HG03045 (cell line): ENCODE results near the gene TRIAP1.

Experiments
- ATAC-seq: cut with Tn5 transposase; IDR thresholded peaks from one replicate; pipeline ENCODE4 v1.9.1; 2021; ENCODE audit warnings: mild to moderate bottlenecking, moderate library complexity; ENCODE audit not compliant: unreplicated experiment

The TRIAP1 gene

DNA sequence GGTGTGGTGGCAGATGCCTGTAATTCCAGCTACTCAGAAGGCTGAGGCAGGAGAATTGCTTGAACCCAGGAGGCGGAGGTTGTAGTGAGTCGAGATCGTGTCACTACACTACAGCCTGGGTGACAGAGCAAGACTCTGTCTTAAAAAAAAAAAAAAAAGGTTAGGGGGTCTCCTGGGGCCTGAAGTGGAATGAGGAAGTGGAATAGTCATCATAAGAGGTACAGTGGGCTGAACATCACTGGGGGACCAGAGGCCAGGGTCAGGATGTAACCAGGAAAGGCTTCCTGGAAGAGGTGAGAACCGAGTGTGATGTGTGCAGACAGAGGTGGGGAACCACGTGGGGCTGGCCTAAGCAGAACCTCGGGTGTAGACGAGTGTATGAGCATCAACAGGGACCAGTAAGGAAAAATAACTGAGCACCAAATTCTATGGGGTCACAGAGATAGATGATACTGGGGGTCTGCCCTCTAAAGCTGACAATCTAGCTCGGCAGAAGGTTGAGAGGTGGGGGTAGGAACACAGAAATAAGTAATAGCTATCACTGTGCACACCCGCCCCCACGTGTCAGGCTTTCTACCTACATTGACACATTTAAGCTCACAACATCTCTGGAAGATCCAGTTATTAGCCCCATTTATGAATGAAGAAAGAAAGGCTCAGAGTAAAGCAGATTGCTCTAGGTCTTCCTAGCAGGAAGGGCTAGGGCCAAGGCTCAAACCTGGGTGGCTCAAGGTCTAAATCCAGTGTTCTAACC is 13.2 kb downstream of the TRIAP1 start:
- no peak for ATAC-seq

- no peak for ATAC-seq
These were observed 16.8 kb downstream of the TRIAP1 start for GRCh38 chr12:120429368-120429767.

- no peak for ATAC-seq
These were observed 17.5 kb downstream of the TRIAP1 start for GRCh38 chr12:120428597-120429229.

GRCh38 chr12:120425797-120426196 is 20.4 kb downstream of the TRIAP1 start:
- ATAC-seq: no peak

- no peak for ATAC-seq
These were observed 23.2 kb downstream of the TRIAP1 start for GRCh38 chr12:120422892-120423456.

DNA sequence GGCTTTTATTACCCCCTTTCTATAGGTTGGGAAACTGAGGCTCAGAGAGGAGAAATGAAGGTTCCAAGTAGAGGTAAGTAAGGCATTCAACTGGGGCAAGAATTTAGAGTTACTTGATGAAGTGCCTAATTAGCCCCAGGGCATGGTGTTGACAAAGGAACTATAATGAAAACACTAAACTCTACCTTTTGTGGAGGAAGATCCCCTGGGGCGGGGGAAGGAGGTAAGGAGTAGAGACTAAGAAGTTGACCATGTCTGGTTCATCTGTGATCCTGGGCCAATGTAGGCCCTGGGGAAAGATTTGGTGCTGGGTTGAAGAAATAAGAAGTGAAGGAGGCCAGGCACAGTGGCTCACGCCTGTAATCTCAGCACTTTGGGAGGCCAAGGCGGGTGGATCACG is 24.5 kb downstream of the TRIAP1 start:
- ATAC-seq: no peak

- no peak for ATAC-seq
These were observed 28.1 kb downstream of the TRIAP1 start for GRCh38 chr12:120417917-120418580.

- no peak for ATAC-seq
These were observed 29.5 kb downstream of the TRIAP1 start for GRCh38 chr12:120416490-120417216.

DNA sequence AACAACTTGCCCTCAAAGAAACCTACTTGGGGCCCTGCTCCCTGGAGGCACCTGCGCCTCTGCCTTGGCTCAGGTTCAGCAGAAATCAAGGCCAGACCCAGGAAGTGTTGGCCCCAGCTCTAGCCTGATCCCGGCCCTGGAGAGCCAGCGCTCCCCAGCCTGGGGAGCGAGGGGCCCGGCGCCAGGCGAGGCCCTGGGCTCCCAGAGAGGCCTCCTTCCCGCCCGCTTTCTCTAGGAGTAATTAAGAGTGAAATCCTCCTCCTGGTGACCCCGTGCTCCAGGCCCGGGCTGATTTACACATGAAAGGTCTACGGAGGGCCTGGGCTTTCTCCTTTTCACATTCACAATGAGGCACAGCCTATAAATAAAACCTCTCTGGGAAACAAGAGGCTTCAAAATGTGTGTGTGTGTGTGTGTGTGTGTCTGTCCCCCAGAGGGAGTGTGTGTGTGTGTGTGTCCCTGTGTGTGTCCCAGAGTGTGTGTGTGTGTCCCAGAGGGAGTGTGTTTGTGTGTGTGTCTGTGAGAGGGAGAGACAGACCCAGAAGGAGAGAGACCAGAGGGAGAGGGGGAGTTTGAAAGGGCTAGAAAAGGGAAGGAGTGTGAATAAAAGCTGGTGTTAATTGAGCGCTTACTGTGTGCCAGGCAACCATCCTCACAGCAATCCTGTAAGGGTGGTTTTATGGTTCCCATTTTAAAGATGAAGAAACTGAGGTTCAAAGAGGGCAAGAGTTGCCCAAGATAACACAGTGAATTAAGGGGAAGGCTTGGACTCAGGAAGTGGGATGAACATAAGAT is 32.1 kb downstream of the TRIAP1 start:
- ATAC-seq: no peak

GRCh38 chr12:120412421-120412820 is 33.8 kb downstream of the TRIAP1 start:
- ATAC-seq: no peak

- no peak for ATAC-seq
These were observed 37.4 kb downstream of the TRIAP1 start for GRCh38 chr12:120408771-120409170.

DNA sequence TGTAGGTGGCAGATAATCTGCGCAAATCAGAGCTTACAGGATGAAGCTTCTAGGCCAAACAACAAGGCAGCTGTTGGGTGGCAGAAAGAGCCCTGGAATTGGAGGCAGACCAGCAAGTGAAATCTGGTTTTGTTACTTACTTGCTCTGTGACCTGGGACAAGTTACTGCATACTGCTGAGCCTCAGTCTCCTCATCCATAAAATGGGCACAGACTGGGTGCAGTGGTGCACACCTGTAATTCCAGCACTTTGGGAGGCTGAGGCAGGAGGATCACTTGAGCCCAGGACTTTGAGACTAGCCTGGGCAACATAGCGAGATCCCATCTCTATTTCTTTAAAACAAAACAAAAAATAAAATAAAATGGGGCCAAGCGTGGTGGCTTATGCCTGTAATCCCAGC is 39.6 kb downstream of the TRIAP1 start:
- no peak for ATAC-seq

DNA sequence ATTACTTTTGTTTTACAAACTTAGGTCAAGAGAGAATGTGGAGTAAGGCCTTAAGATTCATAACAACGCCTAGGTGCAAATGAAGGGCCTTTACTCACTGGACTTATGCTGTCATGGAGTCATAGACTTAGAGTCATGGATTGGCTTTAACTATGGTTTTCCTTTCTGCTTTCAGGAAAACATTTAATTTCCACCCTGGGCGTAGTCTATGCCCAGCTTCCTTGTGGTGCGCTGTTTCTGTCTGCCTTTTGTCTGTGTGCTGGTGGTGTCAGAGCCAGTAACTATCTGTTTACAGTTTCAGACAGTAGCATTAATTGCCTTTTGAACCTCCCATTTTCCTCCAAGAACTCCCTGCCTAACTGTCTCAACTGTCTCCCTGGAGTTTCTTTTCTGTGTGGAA is 40.1 kb downstream of the TRIAP1 start:
- no peak for ATAC-seq

GRCh38 chr12:120404271-120404670 is 41.9 kb downstream of the TRIAP1 start:
- no peak for ATAC-seq

DNA sequence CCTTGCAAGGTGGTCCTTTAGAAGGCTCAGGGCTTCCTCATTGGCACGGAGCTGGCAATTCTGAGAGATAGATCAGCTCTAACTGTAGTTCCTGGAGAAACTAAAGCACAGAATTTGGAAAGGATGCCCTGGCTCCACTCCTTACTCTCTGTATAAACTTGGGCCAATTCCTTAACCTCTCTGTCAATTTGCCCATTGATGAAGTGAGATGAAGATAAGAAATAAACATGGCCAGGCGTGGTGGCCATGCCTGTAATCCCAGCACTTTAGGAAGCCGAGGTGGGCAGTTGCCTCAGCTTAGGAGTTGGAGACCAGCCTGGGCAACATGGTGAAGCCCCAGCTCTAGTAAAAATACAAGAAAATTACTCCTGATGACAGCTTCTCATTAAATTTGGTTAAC is 42.3 kb downstream of the TRIAP1 start:
- no peak for ATAC-seq

- ATAC-seq: no peak
These were observed 44.0 kb downstream of the TRIAP1 start for GRCh38 chr12:120402217-120402616.

DNA sequence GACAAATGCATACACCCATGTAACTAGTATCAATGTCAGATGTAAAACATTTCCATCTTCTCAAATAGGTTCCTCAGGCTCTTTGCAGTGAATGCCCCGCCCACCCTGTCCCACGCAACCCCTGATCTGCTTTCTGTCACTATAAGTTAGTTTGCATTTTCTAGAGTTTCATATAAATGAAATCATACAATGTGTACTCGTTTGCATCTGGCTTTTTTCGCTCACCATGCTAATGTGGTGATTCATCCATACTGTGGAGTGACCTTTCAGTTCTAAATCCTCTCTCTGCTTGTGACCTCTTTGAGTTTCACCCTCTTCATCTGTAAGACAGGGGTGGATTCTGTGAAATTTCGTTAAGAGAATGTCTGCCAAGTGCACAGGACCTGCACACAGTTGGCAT is 46.7 kb downstream of the TRIAP1 start:
- ATAC-seq: no peak

- no peak for ATAC-seq
These were observed 48.2 kb downstream of the TRIAP1 start for GRCh38 chr12:120397824-120398540.

DNA sequence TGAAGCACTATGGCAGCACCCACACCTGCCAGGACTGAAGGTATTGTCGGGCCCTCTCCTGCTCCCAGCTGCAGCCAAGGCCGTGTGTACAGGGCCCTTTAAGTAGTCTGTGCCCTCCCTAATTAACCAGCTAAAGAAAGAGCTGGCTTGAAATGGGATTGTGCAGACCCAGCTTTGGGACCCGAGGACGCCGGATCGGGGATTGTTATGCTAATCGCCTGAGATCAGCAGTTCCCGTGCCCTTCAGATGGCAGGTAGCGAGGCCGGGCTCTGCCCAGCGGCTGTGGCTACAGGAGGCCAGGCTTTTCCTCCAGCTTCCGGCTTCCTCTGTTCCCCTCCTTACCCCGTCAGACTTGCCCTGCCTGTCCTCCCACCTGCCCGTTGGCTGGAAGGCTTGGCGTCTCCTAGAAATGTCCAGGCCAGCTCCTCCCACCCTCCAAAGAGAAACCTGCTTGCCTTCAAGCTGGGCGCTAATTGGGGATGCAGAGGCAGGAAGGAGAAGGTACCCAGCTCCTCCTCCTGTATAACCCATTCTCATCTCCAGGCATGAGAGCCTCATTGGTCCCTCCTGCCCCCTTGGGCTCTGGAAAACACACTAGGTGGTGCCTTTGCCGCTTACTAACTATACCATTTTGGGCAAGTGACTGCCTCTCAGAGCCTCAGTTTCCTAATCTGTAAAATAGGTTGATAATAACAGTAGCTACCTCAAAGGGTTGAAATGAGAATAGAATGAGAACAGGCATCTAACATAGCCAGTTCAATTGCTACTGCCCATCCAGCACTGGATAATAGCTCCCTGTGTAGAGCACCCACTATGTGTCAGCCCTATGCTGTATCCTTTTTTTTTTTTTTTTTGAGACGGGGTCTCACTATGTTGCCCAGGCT is 51.5 kb downstream of the TRIAP1 start:
- no peak for ATAC-seq
